Ishikawa (cell line): Measurements from ENCODE around the gene CCNI.

Source experiments
- CEBPB ChIP-seq: IDR thresholded peaks from 2 replicates; pipeline ENCODE4 v1.6.1; 2012
- FOXM1 ChIP-seq: IDR thresholded peaks from 2 replicates; pipeline ENCODE4 v1.6.1; 2012; ENCODE audit warnings: low read depth, borderline replicate concordance
- TCF12 ChIP-seq: IDR thresholded peaks from 2 replicates; pipeline ENCODE4 v1.6.1; 2012; ENCODE audit warnings: low read depth
- YY1 ChIP-seq: IDR thresholded peaks from 2 replicates; pipeline ENCODE4 v1.6.1; 2012; ENCODE audit warnings: low read depth
- ZBTB7A ChIP-seq: IDR thresholded peaks from 2 replicates; pipeline ENCODE4 v1.6.1; 2012; ENCODE audit warnings: low read depth
- TF ChIP-seq, protein P1 (sequence below): IDR thresholded peaks from 2 replicates; pipeline ENCODE4 v1.6.1; 2012; ENCODE audit warnings: low read depth, mild to moderate bottlenecking
- TF ChIP-seq, protein P2 (sequence below): IDR thresholded peaks from 2 replicates; pipeline ENCODE4 v1.6.1; 2012

DNA sequence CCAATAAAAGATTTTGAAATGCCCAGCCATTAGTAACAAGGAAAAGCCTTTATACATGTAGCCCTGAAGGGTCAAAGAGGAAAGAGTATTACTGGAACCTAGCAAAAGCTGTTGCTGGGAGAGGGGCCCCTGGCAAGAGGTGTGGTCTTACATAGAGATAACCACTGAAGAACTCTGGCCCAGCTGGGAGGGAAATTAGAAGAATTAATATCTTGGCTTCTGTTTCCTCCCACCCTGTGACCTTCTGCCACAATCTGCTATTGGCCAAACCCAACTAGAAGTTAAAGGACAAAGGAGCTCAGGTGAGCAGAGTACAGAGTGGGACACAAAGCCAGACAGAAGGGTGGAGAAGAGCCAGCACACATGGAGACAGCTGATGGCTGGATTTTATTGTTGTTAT lies 41.9 kb upstream of the CCNI start:
- TF ChIP-seq FOXM1 (no peak), ZBTB7A (no peak), CEBPB (no peak), YY1 (no peak), TCF12 (no peak)
- TF ChIP-seq, protein P1, sequence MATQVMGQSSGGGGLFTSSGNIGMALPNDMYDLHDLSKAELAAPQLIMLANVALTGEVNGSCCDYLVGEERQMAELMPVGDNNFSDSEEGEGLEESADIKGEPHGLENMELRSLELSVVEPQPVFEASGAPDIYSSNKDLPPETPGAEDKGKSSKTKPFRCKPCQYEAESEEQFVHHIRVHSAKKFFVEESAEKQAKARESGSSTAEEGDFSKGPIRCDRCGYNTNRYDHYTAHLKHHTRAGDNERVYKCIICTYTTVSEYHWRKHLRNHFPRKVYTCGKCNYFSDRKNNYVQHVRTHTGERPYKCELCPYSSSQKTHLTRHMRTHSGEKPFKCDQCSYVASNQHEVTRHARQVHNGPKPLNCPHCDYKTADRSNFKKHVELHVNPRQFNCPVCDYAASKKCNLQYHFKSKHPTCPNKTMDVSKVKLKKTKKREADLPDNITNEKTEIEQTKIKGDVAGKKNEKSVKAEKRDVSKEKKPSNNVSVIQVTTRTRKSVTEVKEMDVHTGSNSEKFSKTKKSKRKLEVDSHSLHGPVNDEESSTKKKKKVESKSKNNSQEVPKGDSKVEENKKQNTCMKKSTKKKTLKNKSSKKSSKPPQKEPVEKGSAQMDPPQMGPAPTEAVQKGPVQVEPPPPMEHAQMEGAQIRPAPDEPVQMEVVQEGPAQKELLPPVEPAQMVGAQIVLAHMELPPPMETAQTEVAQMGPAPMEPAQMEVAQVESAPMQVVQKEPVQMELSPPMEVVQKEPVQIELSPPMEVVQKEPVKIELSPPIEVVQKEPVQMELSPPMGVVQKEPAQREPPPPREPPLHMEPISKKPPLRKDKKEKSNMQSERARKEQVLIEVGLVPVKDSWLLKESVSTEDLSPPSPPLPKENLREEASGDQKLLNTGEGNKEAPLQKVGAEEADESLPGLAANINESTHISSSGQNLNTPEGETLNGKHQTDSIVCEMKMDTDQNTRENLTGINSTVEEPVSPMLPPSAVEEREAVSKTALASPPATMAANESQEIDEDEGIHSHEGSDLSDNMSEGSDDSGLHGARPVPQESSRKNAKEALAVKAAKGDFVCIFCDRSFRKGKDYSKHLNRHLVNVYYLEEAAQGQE = no peak
- TF ChIP-seq, protein P2, sequence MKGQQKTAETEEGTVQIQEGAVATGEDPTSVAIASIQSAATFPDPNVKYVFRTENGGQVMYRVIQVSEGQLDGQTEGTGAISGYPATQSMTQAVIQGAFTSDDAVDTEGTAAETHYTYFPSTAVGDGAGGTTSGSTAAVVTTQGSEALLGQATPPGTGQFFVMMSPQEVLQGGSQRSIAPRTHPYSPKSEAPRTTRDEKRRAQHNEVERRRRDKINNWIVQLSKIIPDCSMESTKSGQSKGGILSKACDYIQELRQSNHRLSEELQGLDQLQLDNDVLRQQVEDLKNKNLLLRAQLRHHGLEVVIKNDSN = no peak
